ENCODE results near the gene SEMA5B.

SEMA5B gene

GRCh38 chr3:122972141-122972540, 55.4 kb downstream of the SEMA5B start:
- H3F3A ChIP-seq (ENCODE audit: insufficient read depth): no peaks in the 10 kb centered on the region
- no peaks in the 10 kb centered on the region for H3K79me2 ChIP-seq (ENCODE audit: insufficient read depth, low read length)
- H2AFZ ChIP-seq (ENCODE audit: low read depth, low read length, severe bottlenecking): no peak overlapping the region
- H4K20me1 ChIP-seq (ENCODE audit: low read depth, low read length): no peaks in the 10 kb centered on the region
- H3K9me2 ChIP-seq (replicated peaks; ENCODE audit: insufficient read depth, low read length): no peaks in the 10 kb centered on the region
- H3K27me3 ChIP-seq (ENCODE audit: low read length): no peaks in the 10 kb centered on the region
- H3K27ac ChIP-seq (ENCODE audit: low read depth, low read length): no peak overlapping the region
- H3K9me3 ChIP-seq (ENCODE audit: insufficient read depth, low read length): no peaks in the 10 kb centered on the region
- no peaks in the 10 kb centered on the region for H3K36me3 ChIP-seq (ENCODE audit: low read length)
- H3K4me3 ChIP-seq (ENCODE audit: insufficient read depth, low read length, poor library complexity, severe bottlenecking): no peak overlapping the region
- H3K4me2 ChIP-seq (ENCODE audit: low read depth, low read length, poor library complexity, severe bottlenecking): no peak overlapping the region
- no peak overlapping the region for H3K9ac ChIP-seq (ENCODE audit: low read length)
- TF ChIP-seq EZH2phosphoT487 (conservative IDR thresholded peaks at IDR 0.05; ENCODE audit: low read length) (no peak), CTCF (IDR thresholded peaks at IDR 0.05; ENCODE audit: insufficient read depth, low read length, poor library complexity, severe bottlenecking) (no peak)

- Histone ChIP-seq H3K79me2 (ENCODE audit: insufficient read depth, low read length) (no peaks in the 10 kb centered on the region), H3K9me2 (replicated peaks; ENCODE audit: insufficient read depth, low read length) (no peaks in the 10 kb centered on the region), H3K4me2 (ENCODE audit: low read depth, low read length, poor library complexity, severe bottlenecking) (no peak overlapping the region), H3F3A (ENCODE audit: insufficient read depth) (no peaks in the 10 kb centered on the region), H3K27me3 (ENCODE audit: low read length) (no peaks in the 10 kb centered on the region), H3K9me3 (ENCODE audit: insufficient read depth, low read length) (no peaks in the 10 kb centered on the region), H3K9ac (ENCODE audit: low read length) (no peak overlapping the region), H3K4me3 (ENCODE audit: insufficient read depth, low read length, poor library complexity, severe bottlenecking) (no peak overlapping the region), H3K36me3 (ENCODE audit: low read length) (no peaks in the 10 kb centered on the region), H3K27ac (ENCODE audit: low read depth, low read length) (no peak overlapping the region), H4K20me1 (ENCODE audit: low read depth, low read length) (no peaks in the 10 kb centered on the region), H2AFZ (ENCODE audit: low read depth, low read length, severe bottlenecking) (no peak overlapping the region)
- no peak for TF ChIP-seq EZH2phosphoT487 (conservative IDR thresholded peaks at IDR 0.05; ENCODE audit: low read length)
- TF ChIP-seq CTCF (IDR thresholded peaks at IDR 0.05; ENCODE audit: insufficient read depth, low read length, poor library complexity, severe bottlenecking): no peak
Observed at GRCh38 chr3:122969585-122970469, 57.7 kb downstream of the SEMA5B start.

DNA sequence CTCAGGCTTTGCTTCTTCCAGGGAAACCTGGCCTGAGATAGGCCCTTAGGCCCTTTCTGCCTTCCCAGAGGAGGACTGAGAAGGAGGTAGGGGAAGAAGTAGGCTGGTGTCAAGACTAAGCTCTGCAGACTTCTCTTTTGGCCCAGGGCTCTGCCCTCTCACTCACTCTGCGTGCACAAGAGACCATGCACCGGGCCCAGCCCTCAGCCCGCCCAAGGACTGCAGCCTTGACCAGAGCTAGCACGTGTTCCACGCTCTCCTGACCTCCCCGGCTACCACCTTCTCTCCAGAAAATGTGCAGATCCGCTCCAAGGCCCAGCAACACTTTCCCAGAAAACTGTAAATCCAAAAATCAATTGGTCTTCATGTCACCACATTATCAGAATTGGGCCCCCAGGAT, 59.8 kb downstream of the SEMA5B start:
- Histone ChIP-seq H3K9ac (ENCODE audit: low read length) (no peak overlapping the region), H3K27ac (ENCODE audit: low read depth, low read length) (no peak overlapping the region), H3K9me2 (replicated peaks; ENCODE audit: insufficient read depth, low read length) (no peaks in the 10 kb centered on the region), H3K27me3 (ENCODE audit: low read length) (no peaks in the 10 kb centered on the region), H3K4me3 (ENCODE audit: insufficient read depth, low read length, poor library complexity, severe bottlenecking) (no peak overlapping the region), H3K36me3 (ENCODE audit: low read length) (no peaks in the 10 kb centered on the region), H2AFZ (ENCODE audit: low read depth, low read length, severe bottlenecking) (no peak overlapping the region), H4K20me1 (ENCODE audit: low read depth, low read length) (no peaks in the 10 kb centered on the region), H3K4me2 (ENCODE audit: low read depth, low read length, poor library complexity, severe bottlenecking) (no peak overlapping the region), H3K9me3 (ENCODE audit: insufficient read depth, low read length) (no peaks in the 10 kb centered on the region), H3F3A (ENCODE audit: insufficient read depth) (no peaks in the 10 kb centered on the region), H3K79me2 (ENCODE audit: insufficient read depth, low read length) (no peaks in the 10 kb centered on the region)
- TF ChIP-seq EZH2phosphoT487 (conservative IDR thresholded peaks at IDR 0.05; ENCODE audit: low read length): no peak
- TF ChIP-seq CTCF (IDR thresholded peaks at IDR 0.05; ENCODE audit: insufficient read depth, low read length, poor library complexity, severe bottlenecking): no peak
